GM19452 (cell line): ENCODE data around the gene COL25A1.

Experiments used
- ATAC-seq: cut with Tn5 transposase; IDR thresholded peaks from one replicate; pipeline ENCODE4 v1.9.1; 2021; ENCODE audit not compliant: unreplicated experiment

COL25A1 gene

DNA sequence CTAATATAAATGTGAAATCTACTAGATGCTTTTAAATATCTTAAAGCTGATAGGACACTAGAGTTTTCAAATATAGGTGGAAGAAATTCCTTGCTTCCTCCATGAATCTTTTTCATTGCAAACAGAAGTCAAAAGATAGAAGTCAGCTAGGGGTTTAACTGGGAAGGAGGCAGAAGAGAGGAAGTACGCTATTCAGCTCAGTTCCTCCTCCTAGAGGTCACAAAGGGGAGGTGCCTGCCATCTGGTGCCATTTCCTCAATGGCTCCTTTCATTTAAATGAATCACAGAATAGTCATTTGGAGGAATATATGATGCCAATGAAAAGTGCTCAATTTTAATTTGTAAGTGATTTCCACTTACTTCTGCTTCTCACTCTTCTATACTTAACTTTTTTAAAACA lies 8.5 kb downstream of the COL25A1 start:
- ATAC-seq, result peak; percentile 91

DNA sequence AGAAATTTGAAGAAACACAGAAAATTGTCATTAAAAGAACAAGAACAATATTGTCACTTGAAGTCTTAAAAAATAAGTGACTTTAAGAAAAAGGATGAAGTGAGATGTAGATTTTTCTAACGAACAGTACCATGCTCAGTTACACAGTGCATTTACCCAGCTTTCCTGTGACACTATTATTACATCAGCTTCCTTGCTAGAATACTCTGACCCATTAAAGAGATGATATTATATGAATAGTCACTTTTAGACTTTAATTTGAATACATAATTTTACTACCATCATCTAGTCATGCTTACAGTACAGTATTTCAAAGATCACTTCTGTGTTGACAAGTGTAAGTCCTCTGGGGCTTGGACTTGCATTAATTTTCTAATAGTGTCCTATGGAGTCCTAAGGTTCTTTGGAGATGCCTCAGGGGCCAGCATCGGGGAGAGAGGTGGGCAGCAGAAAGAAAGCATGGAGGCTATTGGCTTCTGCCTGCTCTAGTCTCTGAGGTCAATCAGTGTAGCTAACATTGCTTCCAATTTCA lies 10.7 kb downstream of the COL25A1 start:
- ATAC-seq, result no peak

DNA sequence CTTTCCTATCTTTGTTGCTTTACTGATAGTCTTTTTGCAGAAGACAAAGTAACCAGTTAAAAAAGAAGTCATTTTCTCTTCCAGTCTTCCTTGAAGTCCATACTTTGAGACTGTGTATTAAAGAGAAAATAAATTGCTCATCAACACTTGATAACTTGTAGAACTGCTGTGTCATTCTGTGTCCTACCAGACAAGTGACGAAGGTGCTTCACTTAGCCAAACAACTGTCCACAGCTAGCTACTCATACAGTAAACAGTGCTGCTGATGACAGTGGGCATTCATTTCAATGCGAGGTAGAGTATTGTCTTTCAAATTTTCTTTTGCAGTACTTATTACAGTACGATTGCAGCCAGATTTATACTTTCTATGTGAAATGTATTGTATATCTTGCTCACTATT lies 11.5 kb downstream of the COL25A1 start:
- ATAC-seq, result no peak

DNA sequence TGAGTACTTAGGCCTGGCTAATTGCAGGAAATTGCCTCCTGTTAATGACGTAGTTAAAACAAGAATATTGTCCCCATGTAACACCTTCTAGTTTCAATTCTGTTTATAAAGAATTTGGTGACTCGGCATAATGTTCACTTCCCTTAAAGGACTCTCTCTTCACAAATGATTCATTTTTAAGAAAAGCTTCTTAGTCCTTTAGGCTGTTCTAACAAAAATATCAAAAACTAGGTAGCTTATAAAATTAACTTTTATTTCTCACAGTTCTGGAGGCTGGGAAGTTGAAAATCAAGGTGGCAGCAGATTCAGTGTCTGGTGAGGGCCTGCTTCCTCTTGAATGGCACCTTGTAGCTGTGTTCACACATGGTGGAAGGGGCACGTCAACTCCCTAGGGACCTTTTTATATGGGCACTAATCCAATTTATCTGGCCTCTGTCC lies 23.8 kb downstream of the COL25A1 start:
- ATAC-seq, result peak; percentile 91

DNA sequence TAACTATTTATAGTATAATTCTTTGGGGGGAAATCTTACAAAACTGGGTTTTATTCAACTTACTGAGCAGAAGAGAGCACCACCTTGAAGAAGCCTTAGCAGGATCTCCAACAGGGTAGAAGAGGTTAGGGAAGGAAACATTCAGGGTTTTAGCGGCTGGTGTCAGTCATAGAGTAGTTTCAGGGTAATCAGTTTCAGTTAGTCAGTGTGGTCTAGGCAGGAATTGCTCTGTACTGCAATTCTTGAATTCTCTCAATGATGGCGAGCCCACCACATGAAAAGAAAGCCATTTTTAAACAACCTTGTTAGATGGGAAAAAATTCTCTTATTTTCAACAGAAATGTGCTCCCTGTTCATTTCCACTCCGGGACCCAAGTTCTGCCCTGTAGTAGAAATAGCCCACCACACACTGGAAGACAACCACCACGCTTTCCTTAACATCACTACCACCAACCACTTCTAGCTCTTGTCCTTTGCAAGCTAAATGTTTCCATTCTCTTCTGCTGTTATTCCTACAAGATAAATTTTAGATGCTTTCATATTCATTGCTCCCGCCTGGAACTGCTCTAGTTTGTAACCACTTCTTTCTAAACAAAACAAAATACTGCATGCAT lies 25.9 kb downstream of the COL25A1 start:
- ATAC-seq, result peak; percentile 71

DNA sequence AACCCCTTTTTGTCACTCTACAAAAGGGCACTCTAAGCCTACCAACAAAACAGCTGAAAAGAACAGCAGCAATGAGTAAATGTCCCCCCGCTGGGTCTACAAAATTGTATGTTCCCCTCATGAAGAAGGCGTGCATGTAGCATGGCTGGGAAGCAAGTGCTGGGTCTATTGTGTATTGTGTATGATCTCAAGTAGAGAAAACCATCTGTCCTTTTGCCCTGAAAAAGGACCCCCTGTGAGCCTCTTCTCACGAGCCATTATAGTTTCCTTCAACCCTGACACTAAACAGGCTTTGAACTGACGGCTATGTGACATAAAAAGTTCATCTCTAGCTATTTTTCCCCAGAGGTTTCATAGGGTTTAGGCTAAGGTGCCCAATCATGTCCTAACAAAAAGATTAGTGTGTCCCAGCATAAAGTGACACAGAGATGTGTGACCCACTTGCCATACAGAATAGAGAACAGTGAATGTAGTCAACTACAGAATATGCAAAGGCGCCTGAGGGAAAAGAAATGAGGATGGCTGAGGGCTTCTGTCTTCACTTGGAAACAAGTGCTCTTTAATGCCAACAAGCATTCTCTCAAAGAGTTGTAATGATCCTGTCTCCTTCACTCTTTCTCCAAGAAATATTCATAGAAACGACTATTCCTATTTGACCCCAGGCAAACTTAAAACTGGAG lies 27.3 kb downstream of the COL25A1 start:
- ATAC-seq, result no peak

DNA sequence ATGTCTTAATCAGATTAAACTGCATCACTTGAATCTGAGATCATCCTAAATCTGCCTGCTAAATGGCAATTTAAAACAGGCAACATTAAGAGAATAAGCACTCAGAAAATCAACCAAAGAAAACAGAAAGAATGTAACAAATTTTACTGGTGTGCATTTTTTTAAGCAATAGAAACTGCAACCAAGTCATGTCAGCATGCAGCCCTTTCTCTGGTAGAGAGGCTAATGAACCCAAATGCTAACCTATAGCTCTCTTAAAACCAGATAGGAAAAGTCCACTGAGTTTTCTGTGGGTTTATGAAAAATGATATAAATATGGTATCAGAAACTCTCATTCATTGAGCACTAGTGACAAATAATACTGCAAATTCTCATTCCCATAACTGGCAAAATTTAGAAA lies 35.6 kb downstream of the COL25A1 start:
- ATAC-seq, result no peak

DNA sequence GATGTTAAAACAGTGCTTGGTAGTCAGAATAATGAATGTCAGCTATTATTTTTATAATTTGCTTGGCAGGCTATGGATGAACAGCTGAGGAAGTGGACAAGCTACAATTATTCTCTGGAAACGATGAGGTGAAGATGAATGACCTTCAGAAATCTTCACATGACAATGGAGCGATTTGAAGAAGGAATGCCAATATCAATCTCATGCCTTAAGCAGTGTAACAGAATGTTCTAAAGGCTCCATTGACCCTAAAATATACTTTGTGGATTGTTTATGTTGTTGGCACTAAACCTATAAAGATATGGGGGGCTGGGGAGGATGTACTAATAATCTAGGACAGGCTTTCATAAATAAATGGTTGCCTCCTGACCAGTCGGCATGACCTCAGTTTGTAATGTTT lies 36.2 kb downstream of the COL25A1 start:
- ATAC-seq, result no peak

DNA sequence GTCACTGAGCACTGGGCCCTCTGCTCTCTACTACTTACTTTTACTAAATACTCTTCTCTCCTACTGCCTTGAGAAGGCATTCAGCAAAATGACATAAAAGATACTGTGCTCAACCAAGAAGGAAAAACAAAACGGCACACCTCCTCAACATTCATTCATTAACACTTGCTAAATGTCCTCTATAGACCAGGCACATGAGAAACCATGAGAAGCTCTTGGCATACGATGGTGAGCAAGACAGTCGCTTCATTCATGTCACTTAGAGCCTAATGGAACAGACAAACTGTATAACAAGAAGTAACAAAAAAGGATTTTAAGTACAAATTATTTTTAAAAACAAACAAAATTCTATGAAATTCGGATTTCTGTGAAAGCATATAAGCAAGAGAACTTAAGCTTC lies 38.7 kb downstream of the COL25A1 start:
- no peak for ATAC-seq

DNA sequence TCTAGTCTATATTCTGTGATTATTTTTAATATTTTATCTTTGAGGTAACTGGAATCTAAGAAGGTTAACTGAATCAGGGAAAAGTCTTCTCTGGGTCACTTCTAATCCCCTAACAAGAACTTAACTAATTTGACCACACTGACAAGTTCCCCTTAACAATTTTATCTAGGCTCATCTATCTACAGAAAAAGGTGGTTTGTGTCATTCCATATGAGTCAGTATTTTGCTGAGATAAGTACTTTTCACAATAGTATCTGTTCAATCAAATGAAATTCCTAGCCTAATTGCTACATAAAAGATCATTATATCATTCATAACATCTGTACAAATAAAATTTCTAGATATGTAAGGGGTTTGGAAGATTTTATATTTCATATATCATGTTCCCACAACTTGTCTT lies 45.6 kb downstream of the COL25A1 start:
- ATAC-seq, result no peak

DNA sequence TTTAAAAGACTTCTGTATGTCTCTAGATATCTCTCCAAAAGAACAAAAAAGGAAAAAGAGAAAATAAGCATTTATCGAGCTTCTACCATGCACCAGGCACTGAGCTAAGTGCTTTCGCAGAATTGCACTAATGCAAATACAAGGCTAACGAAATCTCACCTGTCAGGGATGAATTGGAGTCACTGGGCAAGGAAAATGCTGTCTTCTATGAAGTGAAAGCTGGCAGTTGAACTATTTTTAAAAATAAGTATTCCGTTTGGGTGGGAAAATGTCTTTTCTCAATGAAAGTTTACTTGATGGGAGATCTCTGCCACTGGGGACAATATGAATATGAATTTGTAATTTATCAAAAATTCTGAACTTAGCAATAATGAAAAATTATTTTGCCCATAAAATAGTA lies 47.6 kb downstream of the COL25A1 start:
- ATAC-seq, result no peak

DNA sequence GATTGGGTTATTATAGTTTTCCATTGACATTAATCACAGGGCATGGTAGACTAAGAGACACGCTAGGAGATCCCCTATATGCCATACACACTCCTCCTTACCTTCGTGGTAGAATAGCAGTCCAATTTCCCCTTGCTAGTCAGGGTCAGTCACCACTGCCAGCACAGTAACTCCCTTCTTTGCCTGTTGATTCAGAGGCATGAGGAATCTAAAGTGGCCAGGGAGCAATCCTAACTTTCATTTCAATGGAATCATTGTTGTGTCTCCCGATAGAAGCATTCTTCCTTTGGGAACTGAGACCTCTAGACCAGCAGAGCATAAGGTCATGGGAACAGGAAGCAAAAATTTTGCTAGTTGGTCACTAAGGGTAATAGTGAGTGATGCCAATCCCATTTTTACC lies 51.1 kb downstream of the COL25A1 start:
- ATAC-seq, result no peak

DNA sequence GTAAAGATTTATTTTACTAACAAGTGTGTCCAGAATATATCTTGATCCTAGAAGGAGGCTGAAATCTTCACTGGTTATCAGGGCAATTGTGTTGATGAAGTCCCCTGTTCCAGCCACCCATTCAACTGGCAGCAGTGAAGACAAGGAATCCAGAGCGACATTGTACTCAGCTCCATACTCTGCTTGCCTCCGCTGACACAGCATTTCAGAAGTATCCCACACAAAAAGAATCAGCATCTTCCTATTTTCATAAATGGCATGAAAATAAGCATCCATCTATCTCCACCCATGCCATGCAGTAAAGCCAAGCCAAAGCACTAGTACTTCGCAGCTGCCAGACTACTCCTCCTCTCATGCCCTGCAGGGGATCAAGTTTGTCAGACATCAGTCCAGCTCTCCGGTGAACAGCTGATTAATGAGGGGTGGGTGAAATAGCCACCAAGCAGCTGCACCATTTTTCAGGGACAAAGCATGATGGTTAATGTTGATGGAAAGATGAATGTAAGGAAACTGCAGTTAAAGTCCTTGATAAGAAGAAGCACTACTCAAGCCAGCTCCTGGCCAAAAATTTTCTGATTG lies 54.0 kb downstream of the COL25A1 start:
- ATAC-seq, result no peak

DNA sequence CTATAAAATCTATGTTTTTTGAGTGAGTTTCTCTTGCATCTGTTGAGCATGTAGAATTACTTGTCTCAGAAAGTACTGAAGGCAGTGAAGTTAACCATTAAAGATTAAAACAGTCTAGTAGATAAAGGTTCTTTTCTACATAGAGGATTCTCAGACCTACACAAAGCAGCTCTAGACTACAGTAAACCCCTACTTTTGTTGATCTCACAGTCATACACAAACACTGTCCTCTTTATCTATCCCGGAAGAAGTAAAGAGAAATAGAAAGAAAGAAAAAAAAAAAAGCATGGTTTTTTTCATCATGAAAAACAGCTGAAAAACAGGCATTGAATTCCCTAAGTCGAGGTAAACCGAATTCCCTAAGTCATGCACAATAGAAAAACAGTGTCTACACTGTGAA lies 58.6 kb downstream of the COL25A1 start:
- ATAC-seq, result no peak

DNA sequence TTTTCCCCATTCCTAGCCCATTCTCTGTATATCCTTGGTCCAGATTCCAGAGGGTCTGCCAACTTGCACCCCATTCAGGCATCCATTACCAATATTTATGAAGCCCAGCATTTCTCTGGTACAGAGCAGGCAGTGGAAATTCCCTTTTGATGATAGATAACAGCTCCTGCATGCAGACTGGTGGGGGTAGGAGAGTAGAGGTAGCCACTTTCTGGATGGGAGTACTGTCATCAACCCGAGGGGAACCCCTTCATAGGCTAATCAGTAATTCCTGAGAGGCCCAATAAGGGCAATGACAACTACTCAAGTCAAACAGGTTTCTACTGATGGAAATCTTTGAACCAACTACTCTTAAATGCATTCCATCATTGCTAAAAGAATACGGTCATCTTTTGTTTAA lies 63.7 kb downstream of the COL25A1 start:
- no peak for ATAC-seq

DNA sequence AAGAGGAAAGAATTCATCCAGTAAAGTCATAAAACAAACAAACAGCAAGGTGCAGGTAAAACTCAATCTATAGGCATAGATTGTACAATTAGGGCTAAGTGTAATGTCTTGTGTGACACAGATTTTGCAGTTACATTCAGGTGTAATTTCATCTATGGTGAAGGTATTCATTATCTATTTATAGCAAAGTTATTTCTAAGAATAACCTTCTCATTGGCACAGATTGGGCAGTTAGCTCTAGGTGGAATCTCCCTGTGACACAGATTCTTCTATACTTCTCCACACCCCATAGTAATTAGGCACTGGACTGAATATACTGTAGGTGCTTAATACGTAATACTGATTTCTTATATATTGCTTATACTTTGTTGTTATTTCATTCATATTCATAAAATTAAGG lies 66.8 kb downstream of the COL25A1 start:
- no peak for ATAC-seq

DNA sequence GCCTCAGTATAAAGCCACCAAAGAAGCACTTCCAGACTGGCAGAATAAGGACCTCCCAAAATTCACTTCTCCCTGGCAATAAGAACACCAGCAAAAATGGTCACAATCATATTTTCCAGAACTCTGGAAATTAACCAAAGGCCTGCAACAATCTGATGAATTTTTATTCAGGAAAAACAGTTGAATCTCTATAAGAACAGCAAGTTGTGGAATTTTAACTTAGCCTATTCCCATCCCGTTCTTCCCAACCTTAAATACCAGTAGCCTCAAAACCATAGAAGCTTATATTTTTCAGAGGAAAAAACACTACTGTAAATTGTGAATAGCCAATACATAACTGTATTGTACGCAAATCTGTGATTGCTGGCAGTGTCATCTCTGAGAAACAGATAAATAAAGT lies 67.9 kb downstream of the COL25A1 start:
- ATAC-seq, result no peak

DNA sequence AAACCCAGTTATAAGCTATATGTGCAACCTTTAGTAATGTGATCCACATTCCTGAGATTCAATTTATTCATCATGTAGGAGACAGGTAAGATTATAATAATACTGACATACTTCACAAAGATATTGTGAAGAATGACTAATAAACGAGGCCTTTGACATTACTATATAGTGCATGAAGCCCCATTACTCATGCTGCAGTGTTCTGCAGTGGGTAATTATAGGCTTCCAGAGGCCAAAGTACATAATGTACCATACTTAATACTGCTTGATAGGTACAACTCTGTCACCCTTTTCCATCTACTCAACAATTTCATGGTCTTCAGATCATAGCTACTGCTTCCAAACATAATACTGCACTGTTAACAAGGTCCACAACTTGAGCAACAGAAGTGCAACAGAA lies 68.9 kb downstream of the COL25A1 start:
- ATAC-seq, result no peak

DNA sequence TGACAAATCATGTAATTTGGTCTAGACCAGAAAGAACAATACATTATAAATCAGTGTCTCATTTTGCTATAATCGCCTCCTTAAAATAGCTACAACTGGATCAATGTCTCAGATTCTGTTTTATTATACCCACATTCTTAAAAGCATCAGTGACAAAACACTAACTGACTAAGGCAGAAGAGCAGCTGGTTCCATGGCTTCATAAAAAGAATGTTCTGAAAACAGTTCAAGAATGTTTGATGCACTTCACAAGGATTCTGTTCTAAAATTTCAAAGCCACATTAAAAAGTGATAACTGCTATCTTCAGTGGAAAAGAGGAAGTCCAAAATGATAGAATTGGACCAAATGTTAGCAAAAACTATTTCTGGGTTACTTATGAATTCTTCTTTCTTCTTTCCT lies 69.8 kb downstream of the COL25A1 start:
- no peak for ATAC-seq

DNA sequence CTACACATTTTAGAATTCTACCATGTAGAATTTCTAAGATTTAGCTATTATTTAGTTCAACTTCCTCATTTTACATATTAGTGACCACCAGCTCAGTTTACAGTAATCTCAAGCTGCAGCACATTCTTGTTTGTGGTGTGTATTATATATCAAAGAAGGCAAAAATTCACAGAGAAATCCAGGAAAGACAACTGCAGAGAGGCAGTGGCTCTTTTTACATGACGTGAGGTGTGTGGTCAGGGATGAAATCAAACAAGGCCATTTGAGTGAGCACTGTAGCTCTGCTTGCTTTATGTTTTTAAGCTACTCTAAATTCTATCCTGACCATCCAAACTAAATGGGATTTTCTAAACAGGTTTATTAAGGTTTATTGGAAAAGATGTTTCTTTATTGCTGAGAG lies 71.1 kb downstream of the COL25A1 start:
- no peak for ATAC-seq

DNA sequence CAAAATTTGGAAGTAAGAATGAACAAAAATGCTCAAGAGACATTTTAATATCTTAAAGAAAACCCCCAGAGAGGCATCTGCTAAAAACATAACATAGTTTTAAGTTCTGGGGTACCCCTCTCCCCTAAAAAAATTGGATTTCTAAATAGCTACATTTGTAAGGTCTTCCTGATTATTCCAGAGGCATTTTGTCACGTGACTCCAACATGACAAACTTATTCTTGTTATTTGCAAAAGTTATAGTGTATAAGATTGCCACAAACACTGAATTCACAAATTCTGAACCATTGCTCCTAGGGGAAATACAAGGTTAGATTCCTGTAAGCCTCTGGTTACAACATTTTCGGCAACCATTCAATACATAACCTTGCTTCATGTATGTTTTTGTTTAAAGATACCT lies 73.4 kb downstream of the COL25A1 start:
- no peak for ATAC-seq

DNA sequence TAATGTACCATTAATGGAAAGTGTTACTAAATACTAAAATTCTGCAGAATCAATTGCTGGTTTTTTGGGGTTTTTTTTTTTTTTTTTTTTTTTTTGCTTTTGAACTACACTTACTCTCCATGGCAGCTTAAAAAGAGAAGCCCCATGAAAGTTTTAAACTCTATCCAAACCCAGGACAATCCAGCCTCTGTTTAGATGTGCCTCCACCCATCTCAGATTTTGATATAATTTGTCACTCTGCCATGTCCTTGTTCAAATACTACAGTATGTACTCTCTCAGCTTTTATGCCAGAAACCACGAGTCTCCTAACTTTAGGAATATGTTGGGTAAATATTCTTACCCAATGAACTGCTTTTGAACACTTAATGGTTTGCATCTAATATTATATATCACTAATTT lies 84.2 kb downstream of the COL25A1 start:
- ATAC-seq, result no peak
